Measurements from ENCODE around the gene SLX4IP.

SLX4IP gene

GRCh38 chr20:10654630-10655029 is 219.5 kb downstream of the SLX4IP start:
- no peak for DNase-seq

GRCh38 chr20:10655720-10656669 is 220.9 kb downstream of the SLX4IP start:
- no peak for DNase-seq

- DNase-seq: no peak
Observed at GRCh38 chr20:10657453-10657852, 222.3 kb downstream of the SLX4IP start.

- DNase-seq: peak; percentile 6
Observed at GRCh38 chr20:10658051-10658823, 223.1 kb downstream of the SLX4IP start.

GRCh38 chr20:10658876-10659632 is 223.9 kb downstream of the SLX4IP start:
- no peak for DNase-seq

- no peak for DNase-seq
Observed at GRCh38 chr20:10659651-10660601, 224.8 kb downstream of the SLX4IP start.

- DNase-seq: no peak
Observed at GRCh38 chr20:10660661-10661060, 225.6 kb downstream of the SLX4IP start.

GRCh38 chr20:10661261-10661660 is 226.2 kb downstream of the SLX4IP start:
- DNase-seq: no peak

GRCh38 chr20:10662151-10662550 is 227.0 kb downstream of the SLX4IP start:
- DNase-seq: no peak

- peak; percentile 22 for DNase-seq
Observed at GRCh38 chr20:10662661-10663458, 227.8 kb downstream of the SLX4IP start.

- no peak for DNase-seq
Observed at GRCh38 chr20:10663756-10664155, 228.7 kb downstream of the SLX4IP start.

- DNase-seq: peak; percentile 6
Observed at GRCh38 chr20:10665027-10665561, 230.0 kb downstream of the SLX4IP start.

GRCh38 chr20:10665791-10666190 is 230.7 kb downstream of the SLX4IP start:
- no peak for DNase-seq

GRCh38 chr20:10666221-10667076 is 231.3 kb downstream of the SLX4IP start:
- DNase-seq: no peak

GRCh38 chr20:10667077-10667401 is 231.9 kb downstream of the SLX4IP start:
- DNase-seq: no peak

- no peak for DNase-seq
Observed at GRCh38 chr20:10667560-10668167, 232.6 kb downstream of the SLX4IP start.

- no peak for DNase-seq
Observed at GRCh38 chr20:10668677-10669368, 233.7 kb downstream of the SLX4IP start.

GRCh38 chr20:10669843-10670446 is 234.8 kb downstream of the SLX4IP start:
- no peak for DNase-seq
